ENCODE data around the gene HSD17B3. TPM values are rescaled to one million over a fixed set of nuclear protein-coding genes. Genes with fewer than 3 reads are reported as not detected.

HSD17B3 gene
- total RNA-seq, 4 donors from 2014 or later: 1.2 to 1.7 (median 1.5) TPM; not detected in 1

DNA sequence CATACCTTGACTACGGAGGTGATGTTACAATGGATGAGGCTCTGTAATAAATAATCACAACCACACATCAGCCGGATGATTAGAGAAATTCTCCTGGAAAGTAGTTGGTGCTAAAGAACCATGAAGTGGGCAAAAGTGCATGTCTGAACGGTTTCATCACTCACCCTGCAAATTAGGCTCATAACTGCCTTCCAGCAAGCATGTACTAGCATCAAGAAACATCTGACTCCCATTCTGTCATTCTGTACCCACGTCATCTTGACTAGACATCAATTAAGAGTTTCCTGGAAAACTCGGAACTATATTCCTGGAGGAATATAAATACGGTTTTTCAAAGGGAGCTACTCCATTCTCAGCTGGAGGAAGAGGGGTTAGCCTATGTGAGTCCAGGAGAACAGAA is 52.2 kb downstream of the HSD17B3 start:
- TF ChIP-seq POLR2AphosphoS5 (IDR thresholded peaks at IDR 0.05): no peak
- TF ChIP-seq, protein P1, sequence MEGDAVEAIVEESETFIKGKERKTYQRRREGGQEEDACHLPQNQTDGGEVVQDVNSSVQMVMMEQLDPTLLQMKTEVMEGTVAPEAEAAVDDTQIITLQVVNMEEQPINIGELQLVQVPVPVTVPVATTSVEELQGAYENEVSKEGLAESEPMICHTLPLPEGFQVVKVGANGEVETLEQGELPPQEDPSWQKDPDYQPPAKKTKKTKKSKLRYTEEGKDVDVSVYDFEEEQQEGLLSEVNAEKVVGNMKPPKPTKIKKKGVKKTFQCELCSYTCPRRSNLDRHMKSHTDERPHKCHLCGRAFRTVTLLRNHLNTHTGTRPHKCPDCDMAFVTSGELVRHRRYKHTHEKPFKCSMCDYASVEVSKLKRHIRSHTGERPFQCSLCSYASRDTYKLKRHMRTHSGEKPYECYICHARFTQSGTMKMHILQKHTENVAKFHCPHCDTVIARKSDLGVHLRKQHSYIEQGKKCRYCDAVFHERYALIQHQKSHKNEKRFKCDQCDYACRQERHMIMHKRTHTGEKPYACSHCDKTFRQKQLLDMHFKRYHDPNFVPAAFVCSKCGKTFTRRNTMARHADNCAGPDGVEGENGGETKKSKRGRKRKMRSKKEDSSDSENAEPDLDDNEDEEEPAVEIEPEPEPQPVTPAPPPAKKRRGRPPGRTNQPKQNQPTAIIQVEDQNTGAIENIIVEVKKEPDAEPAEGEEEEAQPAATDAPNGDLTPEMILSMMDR (IDR thresholded peaks at IDR 0.05): no peak
- TF ChIP-seq EP300 (IDR thresholded peaks at IDR 0.05): no peak
- no peak for TF ChIP-seq POLR2A (IDR thresholded peaks at IDR 0.05)
- no peaks in the 10 kb centered on the region for H3K9me3 ChIP-seq
- no peak for DNase-seq (ENCODE audit: low spot score in 2 of 2)
- no peak overlapping the region for H3K4me3 ChIP-seq
- H3K27ac ChIP-seq: no peak overlapping the region
- H3K4me1 ChIP-seq: no peaks in the 10 kb centered on the region
- no peaks in the 10 kb centered on the region for H3K36me3 ChIP-seq
- H3K27me3 ChIP-seq: no peaks in the 10 kb centered on the region
- WGBS: 43% methylated on average over 6 of the region's 6 CpGs

DNA sequence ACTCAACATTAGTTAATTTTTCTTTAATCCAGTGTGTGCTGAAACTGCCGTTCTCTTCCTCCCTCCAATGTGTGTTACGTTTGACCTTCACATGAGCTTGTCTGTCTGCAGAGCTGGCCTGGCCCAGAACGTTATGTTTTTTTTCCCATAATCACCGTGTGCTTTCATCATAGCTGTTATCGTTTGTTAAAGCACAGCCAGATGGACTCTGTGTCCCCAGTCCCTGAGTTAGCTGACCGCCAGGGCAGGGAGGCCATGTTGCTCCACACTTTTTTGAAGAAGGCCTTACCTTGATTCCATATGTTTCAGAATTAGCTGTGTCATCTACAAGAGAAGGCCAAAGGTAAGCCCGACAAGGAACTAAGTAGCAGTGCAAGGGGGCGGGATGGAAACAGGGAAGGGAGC is 55.7 kb downstream of the HSD17B3 start:
- no peak for DNase-seq (ENCODE audit: low spot score in 2 of 2)
- no peak overlapping the region for H3K4me3 ChIP-seq
- H3K27ac ChIP-seq: no peak overlapping the region
- no peaks in the 10 kb centered on the region for H3K27me3 ChIP-seq
- no peaks in the 10 kb centered on the region for H3K9me3 ChIP-seq
- no peaks in the 10 kb centered on the region for H3K36me3 ChIP-seq
- no peaks in the 10 kb centered on the region for H3K4me1 ChIP-seq
- WGBS: 88% methylated on average over 8 of the region's 8 CpGs
- TF ChIP-seq POLR2AphosphoS5 (IDR thresholded peaks at IDR 0.05): no peak
- no peak for TF ChIP-seq EP300 (IDR thresholded peaks at IDR 0.05)
- no peak for TF ChIP-seq POLR2A (IDR thresholded peaks at IDR 0.05)
- TF ChIP-seq, protein P1 (IDR thresholded peaks at IDR 0.05): no peak

DNA sequence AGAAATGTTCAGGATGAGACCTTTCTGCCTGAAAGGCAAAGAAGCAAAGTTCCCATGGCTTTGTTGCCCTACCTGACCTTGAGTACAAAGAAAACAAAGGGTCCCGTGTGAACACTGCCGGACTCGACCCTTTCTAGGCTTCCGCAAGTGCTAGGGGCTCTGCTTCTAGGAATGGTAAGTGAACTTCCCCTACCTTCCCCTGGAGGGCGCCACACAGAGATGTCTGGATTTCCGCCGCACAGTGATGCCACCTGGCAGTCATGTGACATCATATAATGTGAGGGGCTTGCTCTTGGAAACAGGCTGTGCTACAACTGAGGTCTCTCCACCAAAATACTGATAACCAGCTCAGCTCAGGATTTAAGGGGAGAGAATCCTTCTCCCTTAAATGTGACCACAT is 56.6 kb downstream of the HSD17B3 start:
- no peaks in the 10 kb centered on the region for H3K9me3 ChIP-seq
- no peaks in the 10 kb centered on the region for H3K4me1 ChIP-seq
- no peaks in the 10 kb centered on the region for H3K36me3 ChIP-seq
- no peak overlapping the region for H3K4me3 ChIP-seq
- H3K27me3 ChIP-seq: no peaks in the 10 kb centered on the region
- 84% methylated on average over 7 of the region's 7 CpGs for WGBS
- DNase-seq (ENCODE audit: low spot score in 2 of 2): no peak
- no peak for TF ChIP-seq POLR2A (IDR thresholded peaks at IDR 0.05)
- no peak for TF ChIP-seq EP300 (IDR thresholded peaks at IDR 0.05)
- no peak for TF ChIP-seq POLR2AphosphoS5 (IDR thresholded peaks at IDR 0.05)
- TF ChIP-seq, protein P1 (IDR thresholded peaks at IDR 0.05): no peak
- no peak overlapping the region for H3K27ac ChIP-seq

DNA sequence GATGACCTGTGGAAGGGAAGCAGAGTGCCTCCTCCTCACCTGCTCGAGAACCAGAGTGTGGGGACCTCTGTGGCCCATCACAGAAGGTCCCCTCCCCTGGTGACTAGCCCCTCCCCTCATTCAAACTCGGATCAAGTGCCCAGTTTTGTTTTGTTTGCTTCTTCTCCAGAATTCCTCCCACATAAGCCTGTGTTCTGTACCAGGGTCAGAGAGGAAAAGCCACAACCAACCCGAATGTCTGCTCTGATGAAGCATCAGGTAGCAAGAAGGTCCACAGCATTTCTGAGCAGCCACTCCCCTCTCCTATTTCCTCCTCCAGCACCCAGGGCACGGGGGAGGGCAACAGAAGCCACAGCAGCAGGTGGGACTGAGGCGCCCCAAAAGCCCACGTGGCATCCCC is 58.2 kb downstream of the HSD17B3 start:
- no peaks in the 10 kb centered on the region for H3K36me3 ChIP-seq

DNA sequence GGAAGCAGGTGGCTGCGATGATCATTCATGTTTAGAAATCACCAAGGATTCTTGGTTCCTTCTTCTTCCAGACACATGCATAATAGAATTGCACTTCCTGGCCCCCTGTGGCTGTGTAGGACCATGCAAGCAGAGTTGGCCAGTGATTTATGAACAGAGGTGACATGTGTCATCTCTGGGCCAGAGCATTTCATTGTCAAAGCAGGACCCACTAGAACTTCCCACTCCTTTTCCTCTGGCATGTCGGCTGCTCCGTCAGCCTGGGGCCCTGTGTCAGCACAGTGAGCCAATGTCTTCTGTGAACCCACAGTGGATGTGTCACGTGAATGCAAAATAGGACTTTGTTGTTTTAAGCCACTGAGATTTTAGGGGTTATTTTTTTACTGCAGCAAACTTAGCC is 59.2 kb downstream of the HSD17B3 start:
- peaks cover 11% of the 10 kb centered on the region for H3K27me3 ChIP-seq
- TF ChIP-seq POLR2AphosphoS5 (IDR thresholded peaks at IDR 0.05) (no peak), EP300 (IDR thresholded peaks at IDR 0.05) (no peak), POLR2A (IDR thresholded peaks at IDR 0.05) (no peak)
- TF ChIP-seq, protein P1 (IDR thresholded peaks at IDR 0.05): no peak
- no peaks in the 10 kb centered on the region for H3K9me3 ChIP-seq
- H3K27ac ChIP-seq: no peak overlapping the region
- H3K4me3 ChIP-seq: no peak overlapping the region
- DNase-seq (ENCODE audit: low spot score in 2 of 2): no peak
- H3K4me1 ChIP-seq: no peaks in the 10 kb centered on the region
- 64% methylated on average over 4 of the region's 4 CpGs for WGBS
- H3K36me3 ChIP-seq: no peaks in the 10 kb centered on the region

More for the DNA sequence above, 58.2 kb downstream of the HSD17B3 start:
- Histone ChIP-seq H3K4me1 (no peaks in the 10 kb centered on the region), H3K27ac (no peak overlapping the region), H3K9me3 (no peaks in the 10 kb centered on the region), H3K27me3 (peaks cover 2% of the 10 kb centered on the region), H3K4me3 (no peak overlapping the region)
- TF ChIP-seq POLR2A (IDR thresholded peaks at IDR 0.05): no peak
- no peak for TF ChIP-seq EP300 (IDR thresholded peaks at IDR 0.05)
- no peak for TF ChIP-seq POLR2AphosphoS5 (IDR thresholded peaks at IDR 0.05)
- TF ChIP-seq, protein P1 (IDR thresholded peaks at IDR 0.05): no peak
- 67% methylated on average over 5 of the region's 6 CpGs for WGBS
- DNase-seq (ENCODE audit: low spot score in 2 of 2): no peak

Data from suprapubic skin (tissue), 4 donors.